Keratinocyte (primary cell): Measurements from ENCODE around the gene HLA-DQB1.
"Not testable (repeated sequence)": the region's sequence is repeated elsewhere in the genome, so short reads cannot be mapped to it uniquely, and the experiment has no call there.

Experiments used
- CTCF ChIP-seq, 3 experiments: IDR thresholded peaks in 1 of 3; conservative IDR thresholded peaks in 1 of 3; optimal IDR thresholded peaks in 1 of 3; 2 replicates in 2 of 3; 3 replicates in 1 of 3; pipeline versions ENCODE3 to v1.5.1; 2011; ENCODE audit warnings: low read length in 3 of 3, mild to moderate bottlenecking in 3 of 3, moderate library complexity in 2 of 3, control low read depth in 1 of 3, inconsistent platforms in 1 of 3; ENCODE audit not compliant: insufficient read depth in 2 of 3; ENCODE audit errors: extremely low read depth in 1 of 3
- EZH2 ChIP-seq: IDR thresholded peaks from one replicate; pipeline ENCODE4 v1.6.1; 2012; ENCODE audit warnings: inconsistent platforms, mild to moderate bottlenecking, low read length, moderate library complexity

GRCh38 chr6:32674123-32674522 lies 7.7 kb upstream of the HLA-DQB1 start:
- TF ChIP-seq CTCF (optimal IDR thresholded peaks at IDR 0.05 in 1 of 3, IDR thresholded peaks at IDR 0.05 in 1 of 3, conservative IDR thresholded peaks at IDR 0.05 in 1 of 3; ENCODE audit: extremely low read depth in 1 of 3, insufficient read depth in 2 of 3, low read length in 3 of 3); EZH2: not testable (repeated sequence)
